Adrenal gland (tissue), 5 donors: ENCODE results near the gene THSD4.

Experiments
- POLR2A ChIP-seq, 2 donors: fragments of 450-650 bp; IDR thresholded peaks; one replicate each; pipeline ENCODE4 v1.6.1; 2017; ENCODE audit warnings: antibody characterized with exemption in 2 of 2, mild to moderate bottlenecking in 2 of 2, moderate library complexity in 1 of 2
- TF ChIP-seq, protein P1 (sequence below), 6 experiments: fragments of 450-650 bp in 4 of 6; fragments of 200-600 bp in 2 of 6; sonication (generic) in 1 of 6; IDR thresholded peaks; 1 replicate in 5 of 6; 2 replicates in 1 of 6; pipeline versions ENCODE4 v1.5.1 to v1.8.0; 2016 to 2021; ENCODE audit warnings: antibody characterized with exemption in 6 of 6, mild to moderate bottlenecking in 2 of 6, moderate library complexity in 1 of 6
- donor health status: DM: no; HTN: no; CAD: no.

DNA sequence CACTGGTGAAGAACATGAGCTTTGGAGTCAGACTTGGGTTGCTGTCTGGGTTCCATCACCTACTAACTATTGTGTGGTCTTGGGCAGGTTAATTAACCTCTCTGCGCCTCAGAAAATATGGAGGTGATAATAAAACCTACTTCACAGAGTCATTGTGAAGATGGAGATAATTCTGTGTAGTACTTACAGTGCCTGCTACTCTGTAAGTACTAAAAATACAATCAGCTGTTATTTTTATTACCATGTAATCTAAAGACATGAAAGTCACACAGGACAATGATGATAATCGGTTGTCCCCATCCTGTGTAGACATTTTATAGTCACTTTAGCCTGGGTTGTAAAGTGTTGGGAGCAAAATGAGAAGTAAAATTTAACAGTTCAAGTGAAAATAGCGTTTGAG, 334.1 kb downstream of the THSD4 start:
- TF ChIP-seq, protein P1, sequence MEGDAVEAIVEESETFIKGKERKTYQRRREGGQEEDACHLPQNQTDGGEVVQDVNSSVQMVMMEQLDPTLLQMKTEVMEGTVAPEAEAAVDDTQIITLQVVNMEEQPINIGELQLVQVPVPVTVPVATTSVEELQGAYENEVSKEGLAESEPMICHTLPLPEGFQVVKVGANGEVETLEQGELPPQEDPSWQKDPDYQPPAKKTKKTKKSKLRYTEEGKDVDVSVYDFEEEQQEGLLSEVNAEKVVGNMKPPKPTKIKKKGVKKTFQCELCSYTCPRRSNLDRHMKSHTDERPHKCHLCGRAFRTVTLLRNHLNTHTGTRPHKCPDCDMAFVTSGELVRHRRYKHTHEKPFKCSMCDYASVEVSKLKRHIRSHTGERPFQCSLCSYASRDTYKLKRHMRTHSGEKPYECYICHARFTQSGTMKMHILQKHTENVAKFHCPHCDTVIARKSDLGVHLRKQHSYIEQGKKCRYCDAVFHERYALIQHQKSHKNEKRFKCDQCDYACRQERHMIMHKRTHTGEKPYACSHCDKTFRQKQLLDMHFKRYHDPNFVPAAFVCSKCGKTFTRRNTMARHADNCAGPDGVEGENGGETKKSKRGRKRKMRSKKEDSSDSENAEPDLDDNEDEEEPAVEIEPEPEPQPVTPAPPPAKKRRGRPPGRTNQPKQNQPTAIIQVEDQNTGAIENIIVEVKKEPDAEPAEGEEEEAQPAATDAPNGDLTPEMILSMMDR (IDR thresholded peaks at IDR 0.05) = no peak
- no peak for TF ChIP-seq POLR2A (IDR thresholded peaks at IDR 0.05)
